Central memory CD4-positive, alpha-beta T cell (primary cell): ENCODE measurements around the gene MORN5.
"Not testable (repeated sequence)": the region's sequence is repeated elsewhere in the genome, so short reads cannot be mapped to it uniquely, and the experiment has no call there.

Source experiments
- DNase-seq: peaks from one replicate; pipeline ENCODE4 v3.0.0; 2022
- total RNA-seq, 3 experiments: gene quantifications; one replicate each; lab custom pipeline; 2026; lab: John Stamatoyannopoulos, UW

The MORN5 gene
- 0 reads per million in 3 experiments for total RNA-seq

DNA sequence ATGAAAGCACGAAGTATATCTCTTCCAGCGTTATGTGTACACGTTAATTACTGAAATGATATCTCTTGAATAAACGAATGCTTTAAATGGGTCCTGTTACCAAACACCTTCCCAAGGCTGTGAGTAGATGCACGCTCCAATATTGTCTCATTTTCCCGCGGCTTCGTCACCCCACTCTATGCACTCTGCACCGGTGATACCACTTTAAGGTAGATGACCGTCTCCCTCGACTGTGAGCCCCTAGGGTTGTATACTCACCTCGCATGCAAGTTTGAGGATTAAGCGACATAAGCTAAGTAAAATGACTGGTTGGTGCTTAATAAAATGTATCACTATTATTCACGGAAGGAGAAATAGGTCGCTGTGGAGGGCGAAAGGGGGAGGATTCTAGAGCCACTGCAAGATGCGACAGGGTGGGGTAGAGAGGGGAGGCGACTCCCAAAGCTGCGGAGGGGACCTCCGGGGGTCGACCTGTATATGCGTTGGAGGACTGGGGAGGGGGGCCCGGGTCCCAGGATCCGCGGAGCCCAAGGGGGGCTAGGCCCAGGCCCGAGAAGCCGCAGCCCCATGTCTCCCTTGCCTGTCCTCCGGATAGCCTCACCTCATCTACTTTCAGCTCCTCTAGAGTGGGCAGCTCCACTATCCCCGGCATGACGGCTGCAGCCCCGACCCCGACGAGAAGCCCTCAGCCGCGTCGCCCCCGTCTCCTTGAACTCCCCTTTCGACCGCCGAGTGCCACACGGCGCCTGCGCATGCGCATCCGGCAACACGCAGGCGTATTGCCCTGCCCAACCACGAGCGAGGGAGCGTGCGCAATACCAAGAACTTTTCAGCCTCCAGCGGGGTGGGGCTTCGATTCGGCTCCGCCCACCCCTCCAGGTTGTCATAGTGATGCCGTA lies at the start of gene MORN5, which contains the start of gene NDUFA8:
Gene MORN5, plus strand, starts transcription at position 883 of the 899 bp plus-strand sequence. CDS start 65 bp downstream, outside the sequence.
Gene NDUFA8, minus strand, starts transcription at position 754 of the 899 bp plus-strand sequence. Its CDS starts 102 bp downstream, at position 652.
- DNase-seq, result peak; percentile 95

DNA sequence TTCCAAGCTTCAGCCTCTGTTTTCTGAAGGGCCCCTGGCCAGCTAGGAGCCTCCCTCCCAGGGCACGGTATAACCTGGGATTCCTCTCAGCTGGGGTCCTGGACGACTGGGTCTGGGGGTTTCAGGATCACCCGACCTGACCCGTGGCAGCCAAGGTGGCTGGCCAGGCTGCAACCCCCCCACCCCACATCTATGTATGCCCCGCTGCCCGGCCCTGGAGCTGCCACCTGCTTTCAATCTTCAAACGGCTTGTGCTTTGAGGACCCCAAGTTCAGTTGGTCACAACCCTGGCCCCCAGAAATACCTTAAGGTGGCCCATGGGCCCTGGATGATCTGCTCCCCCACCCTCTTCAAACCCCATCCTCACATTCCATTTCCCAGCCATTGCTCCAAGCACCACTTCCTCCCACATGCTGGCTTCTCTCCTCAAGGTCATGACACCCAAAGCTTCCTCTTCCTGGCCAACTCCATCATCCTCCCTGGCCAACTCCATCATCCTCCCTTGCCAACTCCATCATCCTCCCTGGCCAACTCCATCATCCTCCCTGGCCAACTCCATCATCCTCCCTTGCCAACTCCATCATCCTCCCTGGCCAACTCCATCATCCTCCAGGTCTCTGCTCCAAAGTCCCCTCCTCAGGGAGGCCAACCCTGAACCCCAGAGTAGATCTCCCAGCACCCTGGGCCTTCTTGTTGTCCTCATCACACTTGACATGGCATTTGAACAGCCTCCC lies 49.4 kb upstream of the MORN5 start:
- no peak for DNase-seq

DNA sequence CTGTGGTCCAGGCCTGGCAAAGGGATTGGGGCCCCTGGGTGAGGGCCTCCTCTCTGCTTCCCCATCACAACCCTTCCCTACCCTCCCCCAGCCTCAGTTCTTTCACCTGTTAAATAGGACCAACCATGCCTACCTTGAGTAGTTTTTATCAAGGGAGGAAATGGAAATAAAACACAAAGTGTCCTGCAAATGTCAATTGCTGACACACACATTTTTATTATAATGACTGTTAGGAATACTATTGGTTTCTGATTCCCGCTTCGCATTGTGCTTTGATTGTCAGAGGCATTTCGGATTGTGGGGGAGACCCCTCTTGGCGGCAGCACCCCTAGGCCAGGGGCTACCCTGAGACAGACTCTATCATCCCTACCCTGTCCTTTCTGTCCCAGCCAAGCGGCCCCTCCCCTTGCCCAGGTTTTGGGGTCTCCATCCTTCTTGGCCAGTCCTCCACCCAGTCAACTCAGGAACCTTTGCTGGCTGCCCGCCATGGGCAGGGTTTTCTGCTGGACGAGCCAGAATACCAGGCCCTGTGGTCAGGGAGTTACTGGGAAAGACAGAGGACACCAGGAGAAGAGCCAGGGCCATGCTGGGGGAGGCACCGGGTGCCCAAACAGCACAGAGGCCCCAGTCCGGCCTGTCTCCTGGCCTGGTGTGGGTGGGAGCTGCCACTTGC lies 48.2 kb upstream of the MORN5 start:
- DNase-seq, result no peak

DNA sequence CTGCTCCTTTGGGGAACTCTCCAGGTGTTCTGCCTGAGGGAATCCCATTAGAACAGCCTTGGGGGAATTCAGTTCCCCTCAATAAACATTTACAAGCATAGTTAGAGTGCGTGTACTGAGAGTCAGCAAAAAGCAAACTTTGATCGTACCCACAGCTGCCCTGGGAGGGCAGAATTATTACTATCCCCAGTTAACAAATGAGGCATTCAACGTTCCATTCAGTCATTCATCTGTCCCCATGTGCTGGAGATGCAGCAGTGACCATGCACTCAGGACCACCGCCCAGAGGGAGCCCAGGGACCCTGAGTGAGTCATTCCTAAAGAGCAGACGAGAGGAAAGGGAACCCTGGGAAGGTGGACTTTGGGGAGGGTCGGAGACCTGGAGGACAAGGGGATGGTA lies 47.5 kb upstream of the MORN5 start:
- no peak for DNase-seq

DNA sequence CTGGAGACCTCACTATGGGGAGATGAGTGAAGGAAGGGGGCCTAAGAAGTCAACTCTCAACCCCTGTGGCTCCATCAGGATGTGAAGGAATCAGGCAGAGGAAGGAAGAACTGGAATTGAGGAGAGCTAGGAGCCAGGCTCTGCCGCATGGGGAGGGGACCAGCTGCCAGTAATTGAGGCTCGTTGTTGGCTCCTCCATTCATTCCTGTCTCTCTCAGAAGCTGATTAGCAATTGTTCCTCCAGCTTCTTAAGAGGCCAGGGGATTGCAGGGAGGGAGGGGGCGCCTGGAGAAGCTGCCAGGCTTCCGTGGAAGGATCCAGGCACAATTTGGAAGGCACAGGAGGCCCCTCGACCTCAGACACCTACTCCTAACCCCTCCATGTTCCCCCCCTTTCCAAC lies 46.1 kb upstream of the MORN5 start:
- DNase-seq, result no peak

DNA sequence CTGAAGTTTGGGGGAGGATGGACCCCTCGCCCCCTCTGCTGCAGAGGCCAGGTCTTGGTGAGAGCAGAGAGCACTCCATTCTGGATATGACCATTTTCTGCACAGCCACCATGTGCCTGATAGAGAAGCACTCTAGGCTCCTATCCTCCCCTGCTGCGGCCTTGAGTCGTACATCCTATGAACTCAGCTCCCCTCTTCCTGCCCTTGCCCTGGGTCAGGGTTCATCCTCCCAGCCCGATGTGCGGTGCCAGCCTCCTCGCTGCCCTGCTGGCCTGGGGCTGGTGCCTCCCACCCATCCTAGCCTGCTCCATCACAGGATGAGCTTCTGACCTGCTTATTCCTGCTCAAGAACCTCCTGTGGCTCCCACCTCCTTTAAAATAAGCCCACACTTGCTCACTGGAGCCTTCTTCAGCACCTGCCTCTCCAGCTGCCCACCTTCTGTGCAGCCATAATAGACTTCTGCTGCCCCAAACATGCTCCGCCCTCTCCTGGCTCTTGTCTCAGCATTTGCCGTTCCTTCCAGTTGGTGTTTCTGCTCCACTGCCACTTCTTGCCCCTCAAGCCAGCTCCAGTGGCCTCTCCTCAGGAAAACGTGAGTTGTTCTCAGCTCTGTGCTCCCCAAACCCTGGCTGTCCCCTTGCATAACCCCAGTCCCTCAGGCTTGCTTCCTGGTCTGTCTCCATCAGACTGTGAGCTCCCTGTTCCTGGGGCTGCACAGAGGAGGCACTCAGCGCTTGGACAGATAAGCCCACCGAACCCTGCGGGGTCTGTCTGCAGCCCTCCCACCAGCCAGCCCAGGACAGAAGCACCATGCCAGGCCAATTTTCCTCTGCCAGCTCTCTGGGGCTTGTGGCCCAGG lies 44.3 kb upstream of the MORN5 start:
- no peak for DNase-seq

DNA sequence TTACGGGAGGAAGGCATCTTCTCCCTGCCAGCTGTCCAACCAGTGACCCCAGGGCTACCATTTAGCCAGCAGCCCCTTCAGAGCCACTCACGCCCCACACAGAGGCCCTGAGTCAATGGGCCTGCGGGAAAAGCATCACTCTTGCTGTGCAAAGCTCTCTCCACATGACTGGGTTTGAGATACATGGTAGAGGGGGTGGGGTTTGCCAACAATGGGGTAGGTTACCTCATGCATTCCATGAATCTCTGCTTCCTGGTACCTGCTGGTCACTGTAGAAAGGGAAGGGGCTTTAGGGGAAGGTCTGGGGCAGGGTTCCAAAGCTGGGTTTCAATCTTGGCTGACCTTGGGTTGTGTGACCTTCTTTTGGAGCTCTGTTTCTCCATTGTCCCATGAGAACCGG lies 43.7 kb upstream of the MORN5 start:
- DNase-seq, result no peak

DNA sequence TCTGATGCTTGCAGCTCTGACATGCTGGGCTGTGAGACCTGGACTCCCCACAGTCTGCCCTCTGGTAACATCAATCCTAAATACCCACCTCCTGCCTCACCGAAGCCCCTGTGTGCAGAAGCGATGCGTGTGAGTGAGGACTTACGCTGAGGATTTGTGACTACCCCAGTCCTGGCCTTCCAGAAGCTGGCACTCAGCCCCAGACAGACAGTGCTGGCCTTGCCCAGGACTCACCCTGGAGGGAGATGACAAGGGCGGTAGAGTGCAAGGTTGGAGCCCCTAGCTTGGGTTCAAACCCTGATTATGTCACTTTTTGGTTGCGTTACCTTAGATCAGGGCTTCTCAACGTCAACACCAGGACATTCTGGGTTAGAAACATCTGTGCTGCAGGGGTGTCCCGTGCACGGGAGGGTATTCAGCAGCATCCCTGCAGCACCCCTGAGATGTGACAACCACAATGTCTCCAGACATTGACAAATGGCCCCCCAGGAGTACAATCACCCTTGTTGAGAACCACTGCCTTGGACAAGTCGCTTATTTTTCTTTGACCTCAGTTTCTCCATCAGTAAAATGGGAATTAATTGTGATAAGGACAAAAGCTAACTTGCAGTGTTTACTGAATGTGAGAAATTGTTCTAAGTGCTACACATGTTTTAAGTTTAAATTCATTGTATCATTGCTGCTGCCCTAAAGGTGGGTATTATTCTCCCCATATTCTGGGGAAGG lies 43.1 kb upstream of the MORN5 start:
- no peak for DNase-seq

DNA sequence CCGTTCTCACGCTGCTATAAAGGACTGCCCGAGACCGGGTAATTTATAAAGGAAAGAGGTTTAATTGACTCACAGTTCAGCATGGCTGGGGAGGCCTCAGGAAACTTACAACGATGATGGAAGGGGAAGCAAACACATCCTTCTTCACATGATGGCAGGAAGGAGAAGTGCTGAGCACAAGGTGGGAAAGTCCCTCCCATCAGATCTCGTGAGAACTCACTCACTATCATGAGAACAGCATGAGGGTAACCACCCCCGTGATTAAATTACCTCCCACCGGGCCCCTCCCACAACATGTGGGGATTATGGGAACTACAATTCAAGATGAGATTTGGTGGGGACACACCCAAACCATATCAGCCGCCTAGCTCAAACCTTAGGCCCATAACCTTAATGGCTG lies 42.5 kb upstream of the MORN5 start:
- not testable (repeated sequence) for DNase-seq

DNA sequence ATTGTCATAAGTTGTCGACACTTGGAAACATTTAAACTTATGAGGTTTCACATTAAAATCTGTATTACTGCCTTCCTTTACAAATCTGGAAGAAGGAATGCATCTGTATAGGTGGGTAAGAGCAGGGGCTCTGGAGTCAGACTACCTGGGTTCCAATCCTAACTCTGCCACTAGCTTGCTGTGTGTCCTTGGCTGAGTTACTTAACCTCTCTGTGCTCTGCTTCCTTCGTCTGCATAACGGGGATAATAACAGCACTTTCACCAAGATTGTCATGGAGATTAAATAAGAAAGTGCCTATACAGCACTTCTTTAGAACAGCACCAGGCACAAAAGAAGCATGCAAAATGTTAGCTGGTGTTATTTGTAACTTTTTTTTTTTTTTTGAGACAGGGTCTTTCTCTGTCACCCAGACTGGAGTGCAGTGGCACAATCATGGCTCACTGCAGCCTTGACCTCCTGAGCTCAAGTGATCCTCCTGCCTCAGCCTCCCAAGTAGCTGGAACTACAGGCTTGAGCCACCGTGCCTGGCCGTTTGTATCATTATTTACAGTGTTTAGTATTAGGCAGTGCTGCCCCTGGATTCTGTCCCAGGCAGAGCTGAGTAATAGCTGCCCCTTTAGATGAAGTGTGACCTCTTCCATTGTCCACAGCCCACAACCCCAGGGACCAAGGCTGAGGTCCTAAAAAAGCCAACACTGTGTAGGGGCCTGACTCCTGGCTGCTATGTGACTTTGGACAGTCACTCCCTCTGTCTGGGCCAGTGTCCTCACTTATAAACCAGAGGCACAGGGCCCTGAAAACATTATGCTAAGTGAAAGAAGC lies 41.2 kb upstream of the MORN5 start:
- DNase-seq, result no peak

DNA sequence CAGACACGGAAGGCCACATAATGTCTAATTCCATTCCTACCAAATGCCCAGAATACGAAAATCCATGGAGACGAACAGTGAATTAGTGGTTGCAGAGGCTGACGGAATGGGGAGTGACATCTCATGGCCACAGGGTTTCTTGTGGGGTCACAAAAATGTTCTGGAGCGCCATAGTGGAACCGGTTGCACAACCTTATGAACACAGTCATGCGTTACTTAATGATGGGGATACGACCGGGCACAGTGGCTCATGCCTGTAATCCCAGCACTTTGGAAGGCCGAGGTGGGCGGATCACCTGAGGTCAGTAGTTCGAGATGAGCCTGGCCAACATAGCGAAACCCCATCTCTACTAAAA lies 40.6 kb upstream of the MORN5 start:
- DNase-seq, result no peak

DNA sequence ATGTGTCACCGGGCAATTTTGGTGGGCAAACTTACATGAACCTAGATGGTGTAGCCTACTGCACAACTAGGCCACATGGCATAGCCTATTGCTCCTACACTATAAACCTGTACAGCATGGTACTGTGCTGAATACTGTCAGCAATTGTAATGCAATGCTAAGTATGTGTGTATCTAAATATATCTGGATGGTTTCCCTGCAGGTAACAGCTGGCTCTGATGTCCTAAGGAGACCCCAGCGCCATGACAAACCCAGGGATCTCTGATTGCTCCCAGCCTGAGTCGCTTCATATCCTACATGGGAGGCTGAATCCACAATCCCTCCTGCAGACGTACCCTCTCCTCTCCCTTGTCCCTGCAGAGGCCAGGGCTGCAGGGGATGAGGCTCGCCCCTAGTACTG lies 40.0 kb upstream of the MORN5 start:
- DNase-seq, result no peak

DNA sequence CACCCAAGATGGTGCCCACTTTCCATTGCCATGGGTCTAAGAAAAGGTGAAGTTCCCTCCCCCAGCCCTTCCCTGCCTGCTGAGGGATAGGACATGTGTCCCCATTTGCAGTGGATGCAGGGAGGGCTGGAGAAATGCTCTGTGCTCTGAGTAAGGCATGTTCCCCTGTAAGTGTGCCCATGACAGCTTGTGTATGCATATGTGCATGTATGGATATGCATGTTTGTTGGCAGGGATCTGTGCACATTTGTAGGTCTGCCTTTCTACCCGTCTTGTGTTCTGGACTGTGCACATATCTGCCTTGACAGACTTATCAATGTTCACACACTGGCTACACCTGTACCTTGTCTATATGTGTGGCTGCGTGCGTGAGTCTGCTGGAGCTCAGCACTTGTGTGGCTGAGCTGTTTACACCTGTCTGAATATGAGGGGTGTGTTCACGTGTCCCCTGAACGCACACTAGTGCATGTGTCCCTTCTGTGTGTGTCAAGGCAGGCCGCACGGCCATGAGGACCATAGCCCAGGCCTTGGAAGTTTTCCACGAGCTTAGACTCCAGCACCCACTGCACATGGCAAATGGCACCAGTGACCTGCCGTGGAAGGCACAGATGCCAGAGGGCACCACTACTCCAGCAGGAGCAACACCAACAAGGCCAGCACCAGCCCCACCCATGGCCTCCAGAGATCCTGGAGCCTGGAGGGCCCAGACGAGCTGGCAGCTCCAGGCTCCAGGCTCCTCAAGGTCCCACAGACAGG lies 39.2 kb upstream of the MORN5 start:
- DNase-seq, result no peak

DNA sequence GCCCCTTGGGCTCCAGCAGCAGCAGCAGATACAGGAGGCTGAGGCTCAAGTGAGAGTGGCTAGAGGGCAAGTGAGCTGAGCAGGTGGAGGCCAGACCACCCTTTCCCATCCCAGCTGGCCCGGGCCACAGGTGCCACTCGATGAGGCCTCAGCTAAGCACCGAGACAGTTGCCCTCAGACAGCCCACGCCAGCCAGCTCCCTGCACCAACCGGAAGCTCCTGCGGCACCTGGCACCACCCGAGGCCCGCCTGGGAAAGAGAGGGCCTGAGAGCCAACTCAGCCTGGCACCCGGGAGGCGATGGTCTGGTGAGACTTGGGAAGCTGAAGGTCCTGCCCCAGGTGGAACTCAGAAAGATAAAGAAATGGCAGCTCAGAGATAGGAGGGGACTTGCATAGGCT lies 38.3 kb upstream of the MORN5 start:
- DNase-seq, result no peak

DNA sequence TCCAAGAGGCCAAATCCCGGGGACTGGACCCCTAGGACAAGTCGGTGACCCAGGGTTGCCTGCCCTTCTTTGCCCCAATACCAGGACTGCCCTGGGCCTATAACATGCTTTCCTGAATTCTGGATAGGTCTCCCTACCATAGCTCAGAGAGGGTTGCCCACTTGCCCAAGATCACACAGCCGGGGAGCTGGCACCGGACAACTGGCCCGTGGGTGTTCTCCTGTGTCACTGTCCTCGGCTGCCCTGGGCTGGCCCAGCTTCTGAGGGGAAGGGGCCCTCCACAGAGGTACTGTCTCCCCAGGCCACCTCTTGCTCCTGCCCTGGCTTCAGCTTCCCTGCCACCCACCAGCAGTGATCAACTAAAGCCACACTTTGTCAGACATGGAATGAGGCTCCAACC lies 37.8 kb upstream of the MORN5 start:
- DNase-seq, result no peak

DNA sequence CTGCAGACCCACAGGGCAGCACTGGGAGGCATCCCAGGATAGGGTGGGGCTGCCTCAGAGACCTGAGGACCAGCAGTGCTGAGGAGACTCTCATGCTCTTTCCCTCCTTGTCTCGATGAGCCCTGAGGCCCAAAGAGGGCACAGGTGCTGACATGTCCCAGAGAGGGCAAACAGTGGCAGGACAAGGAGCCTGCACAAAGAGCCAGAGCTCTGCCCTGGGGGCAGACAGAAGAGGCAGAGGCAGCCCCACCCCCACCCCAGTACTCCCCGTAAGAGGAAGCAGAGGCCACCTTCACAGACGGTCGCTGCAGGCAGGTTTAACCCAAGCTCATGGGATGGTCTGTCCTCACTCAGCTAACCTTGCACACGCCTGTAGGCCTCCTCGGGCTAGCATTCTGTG lies 37.2 kb upstream of the MORN5 start:
- DNase-seq, result no peak

DNA sequence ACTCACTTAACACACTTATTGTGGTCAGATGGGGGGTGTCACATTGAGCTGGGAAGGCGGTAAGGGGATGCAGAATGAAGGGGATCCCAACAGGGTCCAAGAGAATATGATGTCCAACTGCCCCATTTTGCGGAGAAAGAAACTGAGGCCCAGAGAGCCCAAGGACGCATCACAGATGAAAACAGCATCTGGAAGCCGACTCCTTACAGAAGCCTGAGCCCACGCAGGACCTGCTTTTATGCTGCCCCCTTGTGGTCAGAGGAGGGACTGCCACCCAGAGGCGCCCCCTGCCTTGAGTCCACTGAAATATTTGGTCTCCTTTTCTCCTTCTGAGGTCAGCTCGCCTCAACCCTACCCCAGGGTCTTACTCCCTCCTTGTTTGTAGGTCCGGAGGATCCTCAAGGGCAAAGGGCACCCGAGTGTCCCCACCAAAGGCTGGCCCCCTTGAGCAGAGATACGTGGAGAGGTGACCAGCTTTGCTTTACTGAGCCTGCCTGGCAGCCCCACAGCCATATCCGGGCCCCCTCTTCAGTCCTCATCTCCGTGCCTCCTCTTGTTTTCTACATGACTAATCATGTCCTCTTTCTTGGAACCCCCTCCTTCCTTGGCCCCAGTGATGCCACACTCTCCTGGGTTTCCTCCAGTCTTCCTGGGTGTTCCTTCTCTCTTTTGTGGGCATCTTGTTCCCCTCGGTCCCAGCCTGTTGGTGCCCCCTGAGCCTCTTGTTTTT lies 36.6 kb upstream of the MORN5 start:
- peak; percentile 50 for DNase-seq

DNA sequence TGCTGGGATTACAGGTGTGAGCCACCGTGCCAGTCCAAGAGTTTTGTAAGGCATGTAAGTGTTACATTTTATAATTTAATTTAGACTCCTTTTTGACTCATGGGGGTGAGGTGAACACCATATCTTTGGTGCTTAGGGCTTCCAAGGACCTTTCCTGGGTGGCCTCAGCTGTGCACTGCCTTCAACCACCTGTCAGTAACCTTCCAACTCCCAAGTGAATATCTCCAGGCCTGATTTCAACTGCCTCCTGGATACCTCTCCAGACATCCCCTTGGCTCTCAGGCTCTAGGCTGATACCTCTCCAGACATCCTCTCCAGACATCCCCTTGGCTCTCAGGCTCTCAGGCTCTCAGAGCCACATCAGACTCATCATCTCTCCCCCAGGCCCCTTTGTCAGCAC lies 35.7 kb upstream of the MORN5 start:
- no peak for DNase-seq

DNA sequence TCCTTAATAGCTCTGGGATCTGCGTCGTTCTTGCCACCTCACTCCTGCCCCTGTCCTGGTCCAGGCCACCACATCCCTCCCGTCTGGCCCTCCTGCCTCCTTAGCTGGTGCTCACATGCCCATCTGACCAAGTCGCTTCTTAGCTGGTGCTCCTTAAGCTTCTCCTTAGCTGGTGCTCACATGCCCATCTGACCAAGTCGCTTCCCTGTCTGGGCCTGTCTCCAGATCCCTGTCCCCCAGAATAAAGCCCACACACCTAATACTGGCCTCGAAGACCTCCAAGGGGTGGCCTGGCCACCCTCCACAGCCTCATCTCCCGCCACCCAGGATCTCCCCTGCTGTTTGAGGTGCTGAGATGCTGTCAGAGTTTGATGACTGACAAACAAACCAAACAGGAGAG lies 35.2 kb upstream of the MORN5 start:
- no peak for DNase-seq
